Activated CD8-positive, alpha-beta memory T cell treated with anti-CD3 and anti-CD28 coated beads, Interleukin-2, amount 50 U/mL, for 4 hours (primary cell): ENCODE results near the gene UBE2C.
A peak's percentile ranks its signal among the peaks of the same experiment; 100 is the strongest.
"Not testable (repeated sequence)": the region's sequence is repeated elsewhere in the genome, so short reads cannot be mapped to it uniquely, and the experiment has no call there.

Experiments
- DNase-seq: peaks from one replicate; pipeline ENCODE4 v3.0.0-alpha.2; 2020

The UBE2C gene

GRCh38 chr20:45798935-45799642 lies 13.4 kb upstream of the UBE2C start:
- peak; percentile 61 for DNase-seq

DNA sequence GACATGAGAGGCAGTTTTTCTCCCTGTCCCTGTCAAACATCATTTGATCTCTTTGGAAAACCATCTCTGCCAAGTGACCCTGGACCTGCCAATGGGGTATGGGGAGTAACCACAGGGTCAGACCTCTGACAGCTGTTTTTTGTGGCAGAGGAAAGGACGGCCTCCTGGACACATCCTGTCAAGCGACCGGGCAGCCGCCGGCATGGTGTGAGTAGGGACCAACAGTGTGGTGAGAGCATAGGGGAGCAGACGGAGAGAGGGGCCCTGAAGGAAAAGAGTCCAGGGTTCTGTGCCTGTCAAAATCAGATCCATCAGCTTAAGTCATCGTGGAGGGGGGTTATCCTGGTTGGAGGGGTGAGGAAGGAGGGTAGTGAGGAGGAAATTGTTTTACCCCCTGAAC lies 10.6 kb upstream of the UBE2C start:
- DNase-seq: no peak

DNA sequence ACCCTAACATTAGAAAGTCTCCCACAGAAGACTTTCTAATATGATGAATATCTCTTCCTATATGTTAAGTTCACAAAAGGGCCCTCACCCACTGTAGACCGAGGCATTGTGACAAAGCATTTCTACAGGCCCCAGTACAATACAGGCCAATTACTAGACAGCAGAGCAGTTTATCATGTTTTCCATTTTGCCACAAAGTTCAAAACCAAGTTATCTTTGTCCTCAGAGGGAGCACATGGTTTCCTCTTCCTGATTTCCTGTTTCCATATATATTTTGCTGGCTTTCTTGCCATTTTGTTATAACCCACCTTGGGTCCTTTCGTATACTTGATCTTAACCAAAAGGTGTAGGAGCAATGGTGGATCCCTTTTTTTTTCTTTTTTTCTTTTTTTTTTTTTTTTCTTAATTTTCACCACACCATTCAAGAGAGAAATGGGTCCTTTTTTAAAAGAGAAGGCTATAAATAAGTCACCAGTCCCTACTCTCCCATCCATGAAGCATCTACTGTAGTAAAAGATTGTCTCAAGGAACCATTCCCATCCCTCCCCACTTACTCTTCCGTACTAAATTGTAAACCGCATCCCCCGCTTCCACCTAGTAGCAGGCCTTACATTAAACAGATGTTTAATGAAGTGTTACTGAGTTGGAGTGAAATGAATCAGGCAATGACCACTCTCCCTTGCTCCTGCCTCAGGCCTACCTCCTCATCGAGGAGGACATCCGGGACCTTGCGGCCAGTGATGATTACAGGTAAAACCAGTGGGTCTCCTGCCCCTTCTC lies 2.1 kb upstream of the UBE2C start:
- DNase-seq: no peak

- DNase-seq: no peak
Measured at GRCh38 chr20:45813006-45813340, 529 bp downstream of the UBE2C start.

DNA sequence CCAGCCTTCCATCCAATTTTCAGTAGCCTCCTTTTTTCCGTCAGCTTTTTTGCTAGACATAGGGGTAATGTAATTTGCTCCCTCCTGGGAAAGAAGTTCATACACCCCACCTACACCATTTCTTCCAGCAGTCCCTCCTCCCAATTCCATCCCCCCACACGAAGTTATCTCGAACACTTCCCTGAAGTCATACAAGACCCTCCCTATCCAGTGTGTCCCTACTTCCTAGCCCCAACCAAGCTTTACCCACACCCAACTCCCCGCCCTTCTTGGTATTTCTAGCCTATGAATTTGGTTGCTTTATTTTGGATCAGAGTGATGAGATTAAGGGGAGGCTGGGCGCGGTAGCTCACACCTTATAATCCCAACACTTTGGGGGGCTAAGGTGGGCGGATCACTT lies 1.0 kb downstream of the UBE2C start:
- DNase-seq: no peak

DNA sequence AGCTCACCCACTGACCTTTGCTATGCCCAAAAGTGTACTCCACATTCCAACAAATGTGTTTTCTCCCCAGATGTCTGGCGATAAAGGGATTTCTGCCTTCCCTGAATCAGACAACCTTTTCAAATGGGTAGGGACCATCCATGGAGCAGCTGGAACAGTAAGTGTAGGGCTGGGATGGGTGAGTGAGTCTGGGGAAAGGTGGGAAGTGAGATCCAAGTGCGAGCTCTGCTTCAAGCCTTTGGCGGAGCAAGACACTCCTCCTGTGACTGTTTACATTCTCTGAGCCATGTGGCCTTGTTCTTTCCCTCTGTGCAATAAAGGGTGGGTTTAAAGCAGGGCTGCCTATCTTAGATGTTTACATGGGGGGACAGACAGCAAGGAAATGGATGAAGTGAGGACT lies 1.9 kb downstream of the UBE2C start:
- no peak for DNase-seq

DNA sequence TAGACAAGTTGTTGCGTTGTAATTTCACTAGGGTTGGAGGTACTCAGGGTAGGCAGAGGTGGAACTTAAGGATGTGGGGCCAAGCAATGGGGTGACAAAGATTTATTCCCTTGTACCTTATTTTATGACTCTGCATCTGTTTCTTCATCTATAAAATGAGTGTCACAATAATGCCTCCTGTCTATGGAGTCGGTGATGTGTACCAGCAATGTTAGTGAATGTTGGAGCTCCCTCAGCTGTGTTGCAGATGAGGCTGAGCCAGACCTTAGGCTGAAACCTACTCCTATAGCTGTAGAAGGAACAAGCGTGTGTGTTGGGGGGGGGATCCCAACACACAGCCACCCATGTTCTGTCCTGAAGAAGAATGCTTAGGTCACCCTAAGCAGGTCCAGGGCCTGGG lies 4.5 kb downstream of the UBE2C start:
- no peak for DNase-seq

- no peak for DNase-seq
Measured at GRCh38 chr20:45817376-45818194, 5.1 kb downstream of the UBE2C start.

- DNase-seq: no peak
Measured at GRCh38 chr20:45818239-45818638, 5.8 kb downstream of the UBE2C start.

DNA sequence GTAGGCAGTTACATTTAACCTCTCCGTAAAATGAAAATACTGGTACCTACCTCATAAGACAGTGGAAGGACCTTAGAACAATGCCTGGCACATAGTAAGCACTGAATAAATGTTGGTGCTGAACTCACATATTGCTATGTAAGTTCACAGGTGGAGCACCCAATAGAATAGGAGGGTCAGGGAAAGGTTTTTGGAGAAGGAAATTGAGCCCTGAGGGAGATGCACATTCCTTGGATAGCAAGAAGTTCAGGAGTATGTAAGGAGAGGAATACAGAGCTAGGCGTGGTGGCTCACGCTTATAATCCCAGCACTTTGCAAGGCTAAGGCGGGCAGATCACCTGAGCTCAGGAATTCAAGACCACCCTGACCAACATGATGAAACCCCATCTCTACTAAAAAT lies 7.0 kb downstream of the UBE2C start:
- DNase-seq: no peak

DNA sequence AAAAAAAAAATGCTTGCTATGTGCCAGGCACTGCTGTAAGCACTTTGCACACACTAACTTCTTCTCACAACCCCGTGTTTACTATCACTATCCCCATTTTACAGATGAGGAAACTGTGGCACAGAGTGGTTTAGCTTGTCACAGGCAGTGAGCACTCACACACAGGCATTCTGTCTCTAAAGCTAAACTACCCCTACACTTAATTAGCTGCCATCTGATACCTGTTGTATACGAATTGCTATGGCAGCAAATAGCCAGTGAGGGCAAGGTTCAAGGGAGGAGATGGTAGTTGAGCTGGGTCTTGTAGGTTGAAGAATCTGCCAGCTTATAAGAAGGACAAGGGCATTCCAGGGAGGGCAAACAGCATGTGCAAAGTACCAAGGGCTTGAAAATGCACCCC lies 9.5 kb downstream of the UBE2C start:
- DNase-seq: no peak

DNA sequence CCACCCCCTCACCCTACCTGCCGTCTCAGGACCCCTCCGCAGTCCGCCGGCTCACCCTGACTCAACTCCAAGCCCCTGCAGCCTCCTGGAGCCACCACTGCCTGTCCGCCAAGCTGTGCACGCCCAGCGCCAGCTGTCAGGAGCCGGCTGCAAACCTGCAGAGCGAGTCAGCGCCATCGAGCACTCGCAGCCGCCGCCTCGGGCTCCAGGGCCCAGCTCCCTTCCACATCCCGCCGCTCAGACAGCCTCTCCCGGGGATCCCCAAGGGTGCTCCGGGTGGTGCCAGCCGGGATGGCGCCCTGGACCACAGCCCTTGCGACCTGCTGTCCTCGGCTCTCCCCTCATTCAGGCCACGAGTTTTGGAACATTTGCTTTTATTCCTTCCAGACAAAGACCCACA lies 10.4 kb downstream of the UBE2C start:
- DNase-seq: no peak

DNA sequence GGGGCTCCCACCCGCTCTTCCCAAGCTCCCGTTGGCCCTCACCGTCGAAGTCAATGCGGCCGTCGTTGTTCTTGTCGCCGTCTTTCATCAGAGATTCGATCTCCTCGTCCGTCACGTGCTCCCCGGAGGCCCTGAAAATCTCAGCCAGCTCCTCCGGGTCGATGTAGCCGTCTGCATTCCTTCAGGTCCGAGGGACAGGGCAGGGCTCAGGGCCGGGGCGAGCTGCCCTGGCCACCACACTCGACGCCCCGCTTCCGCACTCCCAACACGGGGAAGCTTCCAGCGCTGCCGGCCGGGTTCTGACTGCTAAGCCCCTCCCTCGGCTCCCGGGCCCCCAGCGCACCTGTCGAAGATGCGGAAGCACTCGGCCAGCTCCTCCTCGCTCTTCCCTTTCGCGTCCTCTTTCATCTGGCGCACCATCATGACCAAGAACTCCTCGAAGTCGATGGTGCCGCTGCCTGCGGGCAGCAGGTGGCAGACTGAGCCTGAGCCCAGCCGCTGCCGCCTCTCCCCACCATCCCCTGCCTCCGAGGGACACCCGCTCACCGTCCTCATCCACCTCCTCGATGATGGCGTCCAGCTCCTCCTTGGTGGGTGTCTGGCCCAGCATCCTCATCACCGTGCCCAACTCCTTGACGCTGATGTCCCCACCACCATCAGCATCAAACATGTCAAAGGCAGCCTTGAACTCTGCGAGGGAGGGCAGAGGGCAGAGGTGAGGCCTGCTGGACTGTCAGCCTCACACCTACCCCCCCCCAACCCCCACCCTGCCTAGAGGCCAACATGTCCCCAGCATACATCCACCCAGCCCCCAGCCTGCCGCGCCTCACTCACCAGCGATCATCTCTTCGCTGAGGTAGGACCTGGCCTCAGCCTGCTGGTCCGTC lies 11.7 kb downstream of the UBE2C start:
- peak; percentile 47 for DNase-seq

- no peak for DNase-seq
Measured at GRCh38 chr20:45826381-45827019, 14.1 kb downstream of the UBE2C start.

DNA sequence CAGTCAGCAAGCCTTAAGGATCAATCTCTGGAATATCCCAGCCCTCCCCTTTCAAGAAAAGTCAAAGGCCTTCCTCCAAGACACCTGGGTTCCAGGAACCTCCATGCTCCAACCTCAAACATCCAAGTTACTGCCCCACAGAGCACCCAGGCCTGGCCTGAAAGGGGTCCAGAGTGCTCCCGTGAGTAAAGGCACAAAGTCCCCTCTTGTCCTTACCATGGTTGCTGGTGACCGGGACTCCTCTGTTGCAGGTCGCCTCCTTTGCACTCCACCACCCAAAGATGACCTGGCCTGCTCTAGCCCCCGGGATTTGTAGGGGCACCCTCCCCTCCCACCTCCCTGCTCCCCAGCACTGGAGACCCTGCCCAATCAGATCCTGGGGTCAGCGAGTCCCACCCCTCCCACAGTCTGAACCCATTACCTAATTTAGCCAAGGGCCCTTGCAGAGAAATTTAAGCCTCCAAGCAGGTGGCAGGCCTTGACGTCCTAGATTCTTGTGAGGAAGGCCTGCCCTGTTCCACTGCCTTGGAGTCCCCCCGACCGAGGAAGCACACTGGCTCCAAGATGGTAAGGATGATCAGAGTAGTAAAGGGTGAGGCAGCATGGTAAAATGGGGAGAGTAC lies 14.7 kb downstream of the UBE2C start, which contains the start of gene TNNC2:
TNNC2 (minus strand) TSS at position 283 of the 623 bp plus-strand sequence; CDS start at position 219, 64 bp downstream.
- DNase-seq: no peak

DNA sequence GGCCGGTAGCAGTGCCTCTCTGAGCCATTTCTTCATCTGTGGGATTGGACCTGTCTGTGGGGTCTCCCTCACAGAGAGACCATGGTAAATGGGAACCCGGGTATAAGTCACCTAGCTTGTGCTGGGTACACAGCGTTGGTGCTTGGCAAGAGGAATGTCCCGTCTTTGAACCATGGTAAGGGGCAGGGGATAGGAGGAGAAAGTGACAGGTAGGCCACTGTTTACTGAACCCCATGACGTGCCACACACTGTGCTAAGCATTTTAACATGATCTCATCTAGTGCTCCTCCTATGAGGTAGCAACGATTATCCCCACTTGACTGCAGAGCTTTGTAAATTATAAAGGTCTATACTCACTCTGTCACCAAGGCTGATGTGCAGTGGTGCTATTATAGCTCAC lies 15.3 kb downstream of the UBE2C start:
- DNase-seq: no peak

GRCh38 chr20:45828589-45828988 lies 16.1 kb downstream of the UBE2C start:
- no peak for DNase-seq

- DNase-seq: not testable (repeated sequence)
Measured at GRCh38 chr20:45829673-45830106, 17.2 kb downstream of the UBE2C start.

GRCh38 chr20:45832619-45833018 lies 20.2 kb downstream of the UBE2C start:
- no peak for DNase-seq

- DNase-seq: peak; percentile 19
Measured at GRCh38 chr20:45833030-45833882, 20.8 kb downstream of the UBE2C start, which contains the start of gene SNX21. SNX21 (plus strand) TSS chr20:45833799; CDS start chr20:45833920, 121 bp downstream.
